IPS-20b (cell line): ENCODE data around the gene USP7.
A peak's percentile ranks its signal among the peaks of the same experiment; 100 is the strongest.

Experiments used
- H3K27ac ChIP-seq: one replicate; pipeline ENCODE4 v1.5.1; 2013; ENCODE audit warnings: low read length
- H3K27me3 ChIP-seq: 2 replicates; pipeline ENCODE4 v1.6.1; 2013; ENCODE audit warnings: mild to moderate bottlenecking, low read length, inconsistent platforms; ENCODE audit not compliant: insufficient read depth
- H3K36me3 ChIP-seq: 2 replicates; pipeline ENCODE4 v1.6.1; 2013; ENCODE audit warnings: low read depth, mild to moderate bottlenecking, inconsistent platforms, low read length, moderate library complexity; ENCODE audit not compliant: insufficient read depth
- H3K4me1 ChIP-seq: 2 replicates; pipeline ENCODE4 v1.6.1; 2013; ENCODE audit warnings: mild to moderate bottlenecking, control low read depth, inconsistent platforms, low read length, moderate library complexity; ENCODE audit not compliant: insufficient read depth
- H3K4me3 ChIP-seq: 2 replicates; pipeline ENCODE4 v1.5.1; 2013; ENCODE audit warnings: mild to moderate bottlenecking, low read length, inconsistent platforms
- H3K9ac ChIP-seq: 2 replicates; pipeline ENCODE4 v1.6.1; 2013; ENCODE audit warnings: low read depth, mild to moderate bottlenecking, inconsistent platforms, low read length, moderate library complexity
- H3K9me3 ChIP-seq: 2 replicates; pipeline ENCODE4 v1.6.1; 2013; ENCODE audit warnings: mild to moderate bottlenecking, low read depth, low read length, inconsistent platforms; ENCODE audit not compliant: insufficient read depth

USP7 gene

GRCh38 chr16:8949536-8950418, 13.9 kb downstream of the USP7 start:
- Histone ChIP-seq H3K4me3 (no peak overlapping the region), H3K27ac (no peak overlapping the region), H3K4me1 (peaks cover 21% of the 10 kb centered on the region), H3K36me3 (no peaks in the 10 kb centered on the region), H3K9me3 (no peaks in the 10 kb centered on the region), H3K9ac (no peak overlapping the region), H3K27me3 (no peaks in the 10 kb centered on the region)

DNA sequence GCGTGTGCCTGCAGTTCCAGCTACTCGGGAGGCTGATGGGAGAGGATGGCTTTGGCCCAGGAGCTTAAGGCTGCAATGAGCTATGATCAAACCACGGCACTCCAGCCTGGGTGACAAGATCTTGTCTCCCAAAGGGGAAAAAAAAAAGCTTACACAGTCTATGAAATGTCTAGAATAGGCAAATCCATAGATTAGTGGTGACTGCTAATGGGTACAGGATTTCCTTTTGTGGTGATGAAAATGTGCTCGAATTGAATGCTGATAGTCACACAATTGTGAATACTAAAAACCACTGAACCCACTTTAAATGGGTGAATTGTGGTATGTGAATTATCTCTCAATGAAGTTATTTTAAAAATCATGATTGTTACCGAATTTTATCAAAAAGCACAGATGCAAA, 14.9 kb downstream of the USP7 start:
- peaks cover 30% of the 10 kb centered on the region for H3K4me1 ChIP-seq
- H3K27me3 ChIP-seq = no peaks in the 10 kb centered on the region
- H3K27ac ChIP-seq = no peak overlapping the region
- H3K9me3 ChIP-seq = no peaks in the 10 kb centered on the region
- no peaks in the 10 kb centered on the region for H3K36me3 ChIP-seq
- H3K9ac ChIP-seq = no peak overlapping the region
- H3K4me3 ChIP-seq = no peak overlapping the region

DNA sequence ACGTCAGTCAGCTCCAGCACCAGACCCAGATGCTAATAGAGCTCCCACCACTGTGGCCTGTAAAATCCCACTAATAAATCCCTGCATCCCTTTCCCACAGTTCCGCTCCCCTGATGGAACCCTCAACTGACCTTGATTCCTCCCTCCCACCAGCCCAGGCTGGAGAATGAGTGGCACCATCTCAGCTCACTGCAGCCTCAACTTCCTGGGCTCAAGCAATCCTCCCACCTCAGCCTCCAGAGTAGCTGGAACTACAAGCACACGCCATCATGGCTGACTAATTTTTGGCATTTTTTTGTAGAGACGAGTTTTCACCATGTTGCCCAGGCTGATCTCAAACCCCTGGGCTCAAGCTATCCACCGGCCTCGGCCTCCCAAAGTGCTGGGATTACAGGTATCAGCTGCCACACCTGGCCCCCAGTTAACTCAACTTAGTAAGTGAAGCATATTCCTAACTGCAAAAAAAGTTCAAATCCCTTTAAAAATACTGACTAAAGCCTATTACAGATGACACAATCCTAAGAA, 15.6 kb downstream of the USP7 start:
- H3K4me3 ChIP-seq = no peak overlapping the region
- no peaks in the 10 kb centered on the region for H3K36me3 ChIP-seq
- H3K27ac ChIP-seq = no peak overlapping the region
- peaks cover 30% of the 10 kb centered on the region for H3K4me1 ChIP-seq
- no peak overlapping the region for H3K9ac ChIP-seq
- no peaks in the 10 kb centered on the region for H3K9me3 ChIP-seq
- H3K27me3 ChIP-seq = no peaks in the 10 kb centered on the region

GRCh38 chr16:8946544-8946943, 17.2 kb downstream of the USP7 start:
- Histone ChIP-seq H3K9me3 (no peaks in the 10 kb centered on the region), H3K36me3 (no peaks in the 10 kb centered on the region), H3K4me1 (peaks cover 21% of the 10 kb centered on the region), H3K4me3 (no peak overlapping the region), H3K27me3 (no peaks in the 10 kb centered on the region), H3K9ac (no peak overlapping the region), H3K27ac (no peak overlapping the region)

DNA sequence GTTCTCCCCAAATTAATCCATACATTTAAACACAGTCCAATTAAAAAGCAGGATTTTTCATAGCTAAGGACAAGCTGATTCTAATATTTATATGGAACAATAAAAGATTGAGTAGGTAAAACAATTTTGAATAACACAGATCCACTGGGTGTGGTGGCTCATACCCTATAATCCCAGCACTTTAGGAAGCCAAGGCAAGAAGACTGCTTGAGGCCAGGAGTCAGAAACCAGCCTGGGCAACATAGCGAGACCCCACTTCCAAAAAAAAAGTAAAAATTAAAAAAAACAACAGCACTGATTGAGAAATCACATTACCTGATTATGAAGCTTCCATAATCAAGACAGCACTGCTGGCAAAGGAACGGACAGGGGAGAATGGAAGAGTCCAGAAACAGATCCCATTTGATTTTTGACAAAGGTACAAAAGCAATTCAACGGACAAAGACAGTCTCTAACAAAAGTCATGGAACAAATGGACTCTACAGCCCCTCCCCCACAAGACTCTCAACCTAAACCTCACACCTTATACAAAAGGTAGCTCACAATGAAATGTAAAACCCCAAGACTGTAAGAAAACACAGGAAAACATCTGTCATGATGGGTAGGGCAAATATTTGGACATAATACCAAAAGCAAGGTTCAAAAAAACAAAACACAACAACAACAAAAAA, 17.9 kb downstream of the USP7 start:
- no peaks in the 10 kb centered on the region for H3K36me3 ChIP-seq
- no peak overlapping the region for H3K9ac ChIP-seq
- peaks cover 15% of the 10 kb centered on the region for H3K4me1 ChIP-seq

GRCh38 chr16:8943966-8944759, 19.5 kb downstream of the USP7 start:
- H3K9me3 ChIP-seq = no peaks in the 10 kb centered on the region
- H3K27me3 ChIP-seq = no peaks in the 10 kb centered on the region
- peaks cover 12% of the 10 kb centered on the region for H3K4me1 ChIP-seq
- no peak overlapping the region for H3K27ac ChIP-seq
- H3K9ac ChIP-seq = peak overlapping the region; percentile 2; the same call in 1 of the 2 replicates
- H3K36me3 ChIP-seq = no peaks in the 10 kb centered on the region
- no peak overlapping the region for H3K4me3 ChIP-seq

More for the DNA sequence above, 17.9 kb downstream of the USP7 start:
- Histone ChIP-seq H3K4me3 (no peak overlapping the region), H3K9me3 (no peaks in the 10 kb centered on the region), H3K27ac (no peak overlapping the region), H3K27me3 (no peaks in the 10 kb centered on the region)

- H3K9ac ChIP-seq = no peak overlapping the region
Observed at GRCh38 chr16:8943001-8943763, 20.5 kb downstream of the USP7 start.

DNA sequence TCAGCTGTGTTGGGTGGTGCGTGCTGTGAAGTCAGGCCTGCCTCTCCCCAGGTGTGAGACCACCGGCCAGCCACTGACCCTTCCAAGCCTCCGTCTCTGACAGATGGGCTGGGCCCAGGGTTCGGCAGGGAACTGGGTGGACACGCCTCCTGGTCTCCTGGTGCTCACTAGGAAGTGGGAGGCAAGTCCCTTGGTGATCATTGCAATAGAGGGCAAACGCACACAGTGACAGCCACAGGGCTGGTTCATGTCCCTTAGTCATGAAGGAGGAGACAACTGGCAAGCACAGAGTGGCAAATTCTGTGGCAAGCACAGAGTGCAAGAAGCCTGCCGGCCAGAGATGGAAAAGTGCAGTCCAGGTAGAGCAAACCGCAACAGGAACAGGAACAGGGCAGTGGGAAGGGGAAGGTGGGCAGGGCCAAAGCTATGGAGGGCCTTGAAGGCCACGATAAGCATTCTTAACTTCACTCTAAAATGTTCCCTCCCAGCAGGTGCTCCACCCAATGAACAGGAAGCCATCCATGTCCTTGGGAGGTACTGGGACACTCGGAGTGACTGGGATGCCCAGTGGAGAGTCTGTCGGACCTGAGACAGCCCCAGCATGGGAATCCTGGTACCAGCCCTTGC, 21.9 kb downstream of the USP7 start:
- Histone ChIP-seq H3K27ac (no peak overlapping the region), H3K9ac (no peak overlapping the region)

More at GRCh38 chr16:8943001-8943763, 20.5 kb downstream of the USP7 start:
- Histone ChIP-seq H3K27me3 (no peaks in the 10 kb centered on the region), H3K4me1 (peaks cover 12% of the 10 kb centered on the region), H3K9me3 (no peaks in the 10 kb centered on the region), H3K4me3 (no peak overlapping the region), H3K36me3 (no peaks in the 10 kb centered on the region), H3K27ac (no peak overlapping the region)

DNA sequence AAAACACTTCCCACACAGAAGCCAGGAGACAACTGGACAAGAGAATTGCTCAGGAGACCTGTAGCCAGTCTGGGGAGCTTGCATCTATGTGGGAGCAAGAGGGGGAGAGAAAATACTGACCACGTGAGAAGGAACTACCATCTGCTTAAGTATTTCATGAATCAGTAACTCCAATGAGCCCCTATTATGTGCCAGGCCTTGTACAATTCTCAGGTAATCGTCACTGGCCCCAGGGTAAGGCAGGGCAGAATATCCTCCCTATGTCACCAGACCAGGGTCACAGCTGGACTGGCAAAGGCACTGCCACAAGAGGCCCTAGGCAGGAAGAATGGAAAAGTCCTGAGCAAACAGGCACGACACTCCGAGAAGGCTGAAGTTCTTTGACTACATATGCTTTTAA, 25.9 kb downstream of the USP7 start:
- H3K36me3 ChIP-seq = no peaks in the 10 kb centered on the region
- no peak overlapping the region for H3K4me3 ChIP-seq
- H3K27me3 ChIP-seq = no peaks in the 10 kb centered on the region
- no peaks in the 10 kb centered on the region for H3K9me3 ChIP-seq
- no peak overlapping the region for H3K27ac ChIP-seq
- H3K4me1 ChIP-seq = peaks cover 15% of the 10 kb centered on the region; the same call in 1 of the 2 replicates
- no peak overlapping the region for H3K9ac ChIP-seq

More for the DNA sequence above, 21.9 kb downstream of the USP7 start:
- H3K4me1 ChIP-seq = peaks cover 12% of the 10 kb centered on the region
- H3K4me3 ChIP-seq = no peak overlapping the region
- no peaks in the 10 kb centered on the region for H3K36me3 ChIP-seq
- H3K9me3 ChIP-seq = no peaks in the 10 kb centered on the region
- H3K27me3 ChIP-seq = no peaks in the 10 kb centered on the region

GRCh38 chr16:8936421-8936820, 27.3 kb downstream of the USP7 start:
- no peak overlapping the region for H3K9ac ChIP-seq
- no peaks in the 10 kb centered on the region for H3K27me3 ChIP-seq
- H3K4me1 ChIP-seq = peaks cover 17% of the 10 kb centered on the region; the same call in 1 of the 2 replicates
- no peaks in the 10 kb centered on the region for H3K36me3 ChIP-seq
- no peaks in the 10 kb centered on the region for H3K9me3 ChIP-seq
- H3K4me3 ChIP-seq = no peak overlapping the region
- H3K27ac ChIP-seq = no peak overlapping the region
